ENCODE data around the gene ABCF3. TPM values are rescaled to one million over a fixed set of nuclear protein-coding genes. Genes with fewer than 3 reads are reported as not detected.
A peak's percentile ranks its signal among the peaks of the same experiment; 100 is the strongest.
"Not testable (repeated sequence)": the region's sequence is repeated elsewhere in the genome, so short reads cannot be mapped to it uniquely, and the experiment has no call there.

The ABCF3 gene
- total and polyA plus RNA-seq, 3 experiments from 2014 or later = 54.5 to 70.9 (median 70.8) TPM

DNA sequence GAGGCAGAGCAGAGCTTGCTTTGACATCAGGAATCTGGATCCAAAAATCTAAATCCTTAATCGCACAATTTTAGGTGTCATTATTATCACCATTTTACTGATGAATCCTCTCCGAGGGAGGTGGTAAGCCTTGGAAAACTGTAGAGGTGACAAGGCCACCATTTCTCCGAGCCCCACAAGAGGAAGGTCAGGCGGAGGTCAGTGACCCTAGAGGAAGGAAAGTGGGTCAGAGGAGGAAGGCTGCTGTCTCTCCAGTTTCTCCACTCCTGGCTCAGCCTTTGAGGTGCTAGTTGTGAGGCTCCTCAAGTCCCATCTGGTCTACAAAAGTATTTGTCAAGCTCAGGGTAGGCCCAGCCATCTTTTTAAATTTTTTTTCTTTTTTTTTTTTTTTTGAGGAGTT is 27.6 kb upstream of the ABCF3 start:
- peaks cover 17% of the 10 kb centered on the region for H3K4me1 ChIP-seq (ENCODE audit: insufficient read depth, low read length)
- ChIA-PET POLR2A (interaction anchor here (0.7 to 1.2 kb wide), 2 partner anchors 10 to 23 kb away, joined by 4 to 5 read pairs; partner anchors contain the start of gene EIF2B5), CTCF (interaction anchor here (0.9 to 1.3 kb wide), 3 partner anchors 23 to 91 kb away, joined by 3 read pairs; partner anchors contain the start of gene EIF2B5)
- Mint-ChIP-seq H3K36me3 (peaks cover 0 to 24% (median 5%) of the 10 kb centered on the region in 3 donors), H3K9me3 (no peaks in the 10 kb centered on the region), H3K27ac (peak overlapping the region in 1 of 8 donors; percentile 50), H3K27me3 (no peaks in the 10 kb centered on the region), H3K4me3 (peak overlapping the region in 1 of 7 donors; percentile 28), H3K4me1 (peaks cover 31 to 51% (median 40%) of the 10 kb centered on the region in 3 donors)
- no peaks in the 10 kb centered on the region for H3K27me3 ChIP-seq (ENCODE audit: insufficient read depth, low read length, poor library complexity, severe bottlenecking)
- no peak overlapping the region for H3K4me3 ChIP-seq (ENCODE audit: low read length)
- no peak overlapping the region for H3K27ac ChIP-seq (ENCODE audit: low read depth, low read length)
- no peaks in the 10 kb centered on the region for H3K36me3 ChIP-seq (ENCODE audit: insufficient read depth, low read length)
- H3K9me3 ChIP-seq (ENCODE audit: low read length) = no peaks in the 10 kb centered on the region
- no peak for DNase-seq

DNA sequence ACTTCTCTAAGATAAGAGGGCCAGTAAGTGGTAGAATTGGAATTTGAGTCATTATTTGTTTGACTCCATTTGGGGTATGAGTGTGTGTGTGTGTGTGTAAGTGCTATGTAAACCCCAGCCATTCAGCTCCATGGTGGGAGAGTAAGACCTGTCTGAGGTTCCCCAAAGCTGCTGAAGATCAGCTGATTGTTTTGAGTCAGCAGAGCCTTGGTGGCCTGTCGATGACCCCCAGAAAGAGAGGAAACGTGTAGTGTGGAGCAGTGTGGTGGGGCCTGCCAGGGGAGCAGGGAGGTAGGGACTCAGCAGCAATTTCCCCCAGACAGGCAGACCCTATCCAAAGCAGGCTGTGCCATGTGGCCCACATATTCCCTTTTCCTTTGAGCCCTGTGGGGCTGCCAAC is 25.5 kb upstream of the ABCF3 start:
- peaks cover 17% of the 10 kb centered on the region for H3K4me1 ChIP-seq (ENCODE audit: insufficient read depth, low read length)
- peaks cover 11% of the 10 kb centered on the region for H3K36me3 ChIP-seq (ENCODE audit: insufficient read depth, low read length)
- CTCF ChIA-PET = no interaction called here
- peak overlapping the region in 1 of 8 donors; percentile 52 for H3K27ac Mint-ChIP-seq
- DNase-seq = no peak
- H3K9me3 ChIP-seq (ENCODE audit: low read length) = no peaks in the 10 kb centered on the region
- peaks cover 0 to 43% (median 5%) of the 10 kb centered on the region in 3 donors for H3K36me3 Mint-ChIP-seq
- POLR2A ChIA-PET = no interaction called here
- no peaks in the 10 kb centered on the region for H3K27me3 ChIP-seq (ENCODE audit: insufficient read depth, low read length, poor library complexity, severe bottlenecking)
- no peaks in the 10 kb centered on the region for H3K9me3 Mint-ChIP-seq
- H3K27ac ChIP-seq (ENCODE audit: low read depth, low read length) = no peak overlapping the region
- peaks cover 34 to 49% (median 40%) of the 10 kb centered on the region in 3 donors for H3K4me1 Mint-ChIP-seq
- no peaks in the 10 kb centered on the region for H3K27me3 Mint-ChIP-seq
- H3K4me3 ChIP-seq (ENCODE audit: low read length) = no peak overlapping the region
- H3K4me3 Mint-ChIP-seq = peak overlapping the region in 1 of 7 donors; percentile 20

DNA sequence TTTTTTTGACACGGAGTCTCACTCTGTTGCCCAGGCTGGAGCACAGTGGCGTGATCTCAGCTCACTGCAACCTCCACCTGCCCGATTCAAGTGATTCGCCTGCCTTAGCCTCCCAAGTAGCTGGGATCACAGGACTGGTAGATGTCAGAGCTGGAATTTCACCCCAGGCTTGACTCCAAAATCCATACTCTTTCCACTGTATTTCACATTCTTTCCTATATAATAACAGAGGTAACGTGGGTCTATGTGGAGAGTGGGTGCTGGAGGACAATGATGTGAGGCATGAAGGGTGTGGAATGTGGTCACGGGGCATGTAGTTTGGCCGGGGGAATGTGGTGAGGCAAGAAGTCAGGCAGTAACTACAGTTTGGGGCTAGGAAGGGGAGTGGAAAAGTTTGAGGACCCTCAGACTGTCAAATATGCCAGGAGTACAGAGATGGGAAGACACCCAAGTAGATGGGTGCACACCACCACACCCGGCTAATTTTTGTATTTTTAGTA is 23.4 kb upstream of the ABCF3 start:
- H3K36me3 Mint-ChIP-seq = peaks cover 0 to 59% (median 5%) of the 10 kb centered on the region in 3 donors
- DNase-seq; H3K27ac ChIP-seq (ENCODE audit: low read depth, low read length); H3K4me3 ChIP-seq (ENCODE audit: low read length); POLR2A ChIA-PET; H3K27me3 Mint-ChIP-seq; CTCF ChIA-PET; H3K9me3 ChIP-seq (ENCODE audit: low read length); H3K4me1 ChIP-seq (ENCODE audit: insufficient read depth, low read length); H3K27me3 ChIP-seq (ENCODE audit: insufficient read depth, low read length, poor library complexity, severe bottlenecking); H3K27ac Mint-ChIP-seq; H3K9me3 Mint-ChIP-seq; H3K4me3 Mint-ChIP-seq: not testable (repeated sequence)
- H3K36me3 ChIP-seq (ENCODE audit: insufficient read depth, low read length) = peaks cover 24% of the 10 kb centered on the region
- peaks cover 17 to 29% (median 20%) of the 10 kb centered on the region in 3 donors for H3K4me1 Mint-ChIP-seq

DNA sequence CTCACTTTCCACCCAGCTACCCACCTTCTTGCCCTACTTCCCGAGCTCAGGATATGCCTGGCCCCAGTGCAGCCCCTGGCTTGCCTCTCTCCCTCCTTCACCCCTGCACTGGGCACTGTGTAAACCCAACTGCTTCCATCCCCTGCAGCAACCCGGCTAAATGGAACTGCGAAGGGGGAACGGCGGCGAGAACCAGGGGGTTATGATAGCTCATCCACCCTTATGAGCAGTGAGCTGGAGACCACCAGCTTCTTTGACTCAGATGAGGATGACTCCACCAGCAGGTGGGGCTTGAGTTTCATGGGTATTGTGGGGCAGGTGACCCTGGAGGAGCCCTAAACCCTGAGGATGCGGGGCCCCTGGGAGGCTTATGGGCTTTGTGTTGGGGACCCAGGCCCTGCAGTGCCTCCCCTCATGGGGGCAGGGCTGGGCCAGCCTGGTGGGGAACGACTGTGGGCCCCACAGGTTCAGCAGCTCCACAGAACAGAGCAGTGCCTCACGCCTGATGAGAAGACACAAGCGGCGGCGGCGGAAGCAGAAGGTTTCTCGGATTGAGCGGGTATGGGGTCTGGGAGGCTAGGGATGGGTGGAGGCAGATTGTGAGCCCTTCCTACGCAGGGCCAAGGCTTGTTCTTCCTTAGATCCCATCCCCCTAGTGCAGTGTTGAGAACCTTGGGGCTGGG is 21.2 kb upstream of the ABCF3 start:
- H3K4me3 ChIP-seq (ENCODE audit: low read length) = no peak overlapping the region
- no peaks in the 10 kb centered on the region for H3K9me3 Mint-ChIP-seq
- ChIA-PET POLR2A (no interaction called here), CTCF (interaction anchor here (1.5 kb wide), 1 partner anchor 9 kb away, joined by 4 read pairs; the partner anchor contains the start of gene DVL3)
- H3K4me1 ChIP-seq (ENCODE audit: insufficient read depth, low read length) = no peaks in the 10 kb centered on the region
- peaks cover 28% of the 10 kb centered on the region for H3K36me3 ChIP-seq (ENCODE audit: insufficient read depth, low read length)
- no peaks in the 10 kb centered on the region for H3K9me3 ChIP-seq (ENCODE audit: low read length)
- no peak for DNase-seq
- H3K36me3 Mint-ChIP-seq = peaks cover 0 to 72% (median 4%) of the 10 kb centered on the region in 3 donors
- peaks cover 11 to 16% (median 11%) of the 10 kb centered on the region in 3 donors for H3K4me1 Mint-ChIP-seq
- no peaks in the 10 kb centered on the region for H3K27me3 ChIP-seq (ENCODE audit: insufficient read depth, low read length, poor library complexity, severe bottlenecking)
- no peak overlapping the region for H3K27ac ChIP-seq (ENCODE audit: low read depth, low read length)
- no peaks in the 10 kb centered on the region for H3K27me3 Mint-ChIP-seq
- peak overlapping the region in 1 of 8 donors; percentile 63 for H3K27ac Mint-ChIP-seq
- no peak overlapping the region for H3K4me3 Mint-ChIP-seq

DNA sequence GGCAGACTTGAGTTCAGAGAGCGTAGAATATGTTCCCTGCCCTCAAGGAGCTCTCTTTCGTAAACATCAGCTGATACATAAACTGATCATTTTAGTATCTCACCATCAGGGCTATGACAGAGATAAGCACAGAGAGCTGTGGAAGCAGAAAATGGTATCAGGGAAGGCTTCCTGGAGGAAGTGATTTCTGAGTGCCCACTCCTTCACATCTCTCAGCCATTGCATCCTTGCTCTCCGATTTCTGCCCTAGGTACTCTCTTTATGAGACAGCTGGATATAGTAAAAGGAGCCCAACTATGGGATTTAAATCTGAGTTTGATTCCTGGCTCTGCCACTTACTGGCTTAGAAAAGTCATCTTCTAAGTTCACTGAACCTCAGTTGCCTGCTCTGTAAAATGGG is 20.5 kb upstream of the ABCF3 start:
- no peaks in the 10 kb centered on the region for H3K27me3 Mint-ChIP-seq
- Histone ChIP-seq H3K36me3 (ENCODE audit: insufficient read depth, low read length) (peaks cover 28% of the 10 kb centered on the region), H3K27me3 (ENCODE audit: insufficient read depth, low read length, poor library complexity, severe bottlenecking) (no peaks in the 10 kb centered on the region), H3K4me3 (ENCODE audit: low read length) (no peak overlapping the region), H3K9me3 (ENCODE audit: low read length) (no peaks in the 10 kb centered on the region), H3K4me1 (ENCODE audit: insufficient read depth, low read length) (no peaks in the 10 kb centered on the region), H3K27ac (ENCODE audit: low read depth, low read length) (no peak overlapping the region)
- peaks cover 0 to 72% (median 4%) of the 10 kb centered on the region in 3 donors for H3K36me3 Mint-ChIP-seq
- CTCF ChIA-PET = interaction anchor here (1.5 kb wide), 1 partner anchor 10 kb away, joined by 4 read pairs; the partner anchor contains the start of gene DVL3
- H3K9me3 Mint-ChIP-seq = no peaks in the 10 kb centered on the region
- H3K27ac Mint-ChIP-seq = no peak overlapping the region
- DNase-seq = no peak
- POLR2A ChIA-PET = no interaction called here
- H3K4me1 Mint-ChIP-seq = peaks cover 6 to 11% (median 9%) of the 10 kb centered on the region in 3 donors
- no peak overlapping the region for H3K4me3 Mint-ChIP-seq

DNA sequence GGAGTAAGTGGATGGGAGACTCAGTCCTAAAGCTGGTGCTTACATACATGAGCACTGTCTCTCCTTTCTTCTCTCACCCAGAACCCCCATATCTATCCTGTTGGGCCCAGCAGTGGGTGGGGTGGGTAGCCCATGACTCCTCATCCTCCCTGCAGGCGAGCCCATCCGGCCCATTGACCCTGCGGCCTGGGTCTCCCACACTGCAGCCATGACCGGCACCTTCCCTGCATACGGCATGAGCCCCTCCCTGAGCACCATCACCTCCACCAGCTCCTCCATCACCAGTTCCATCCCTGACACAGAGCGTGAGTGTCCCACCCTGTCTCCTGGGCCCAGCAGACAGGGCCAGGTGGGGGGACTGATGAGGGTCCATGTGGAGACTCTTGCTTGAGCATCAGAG is 19.3 kb upstream of the ABCF3 start:
- Mint-ChIP-seq H3K4me3 (no peak overlapping the region), H3K36me3 (peaks cover 0 to 80% (median under 1%) of the 10 kb centered on the region in 3 donors), H3K9me3 (no peaks in the 10 kb centered on the region), H3K27ac (no peak overlapping the region), H3K27me3 (no peaks in the 10 kb centered on the region), H3K4me1 (peaks cover 1 to 6% (median 4%) of the 10 kb centered on the region in 3 donors)
- no peak for DNase-seq
- H3K4me1 ChIP-seq (ENCODE audit: insufficient read depth, low read length) = no peaks in the 10 kb centered on the region
- peaks cover 28% of the 10 kb centered on the region for H3K36me3 ChIP-seq (ENCODE audit: insufficient read depth, low read length)
- no peak overlapping the region for H3K27ac ChIP-seq (ENCODE audit: low read depth, low read length)
- H3K9me3 ChIP-seq (ENCODE audit: low read length) = no peaks in the 10 kb centered on the region
- H3K27me3 ChIP-seq (ENCODE audit: insufficient read depth, low read length, poor library complexity, severe bottlenecking) = no peaks in the 10 kb centered on the region
- POLR2A ChIA-PET = no interaction called here
- H3K4me3 ChIP-seq (ENCODE audit: low read length) = no peak overlapping the region
- CTCF ChIA-PET = no interaction called here

DNA sequence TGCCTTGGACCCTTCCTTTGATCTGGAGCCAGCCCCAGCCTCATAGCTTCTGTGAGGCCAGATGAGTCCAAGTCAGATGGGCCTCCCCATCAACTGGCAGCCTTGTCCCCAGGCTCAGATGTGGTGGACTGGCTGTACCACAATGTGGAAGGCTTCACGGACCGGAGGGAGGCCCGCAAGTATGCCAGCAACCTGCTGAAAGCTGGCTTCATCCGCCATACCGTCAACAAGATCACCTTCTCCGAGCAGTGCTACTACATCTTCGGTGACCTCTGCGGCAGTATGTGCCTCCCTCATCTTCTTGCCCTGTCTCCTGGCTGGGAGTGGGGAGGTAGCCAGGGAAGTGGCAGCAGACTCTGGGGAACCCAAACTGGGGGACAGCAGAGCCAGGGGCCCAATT is 18.2 kb upstream of the ABCF3 start:
- Mint-ChIP-seq H3K4me1 (peaks cover 0 to 4% (median 2%) of the 10 kb centered on the region in 3 donors), H3K9me3 (no peaks in the 10 kb centered on the region), H3K4me3 (no peak overlapping the region), H3K36me3 (peaks cover 0 to 75% (median 0%) of the 10 kb centered on the region in 3 donors), H3K27ac (peak overlapping the region in 1 of 8 donors; percentile 22), H3K27me3 (no peaks in the 10 kb centered on the region)
- H3K4me1 ChIP-seq (ENCODE audit: insufficient read depth, low read length) = no peaks in the 10 kb centered on the region
- ChIA-PET CTCF (no interaction called here), POLR2A (no interaction called here)
- H3K4me3 ChIP-seq (ENCODE audit: low read length) = no peak overlapping the region
- no peak overlapping the region for H3K27ac ChIP-seq (ENCODE audit: low read depth, low read length)
- no peak for DNase-seq
- no peaks in the 10 kb centered on the region for H3K9me3 ChIP-seq (ENCODE audit: low read length)
- no peaks in the 10 kb centered on the region for H3K27me3 ChIP-seq (ENCODE audit: insufficient read depth, low read length, poor library complexity, severe bottlenecking)
- H3K36me3 ChIP-seq (ENCODE audit: insufficient read depth, low read length) = peaks cover 28% of the 10 kb centered on the region

DNA sequence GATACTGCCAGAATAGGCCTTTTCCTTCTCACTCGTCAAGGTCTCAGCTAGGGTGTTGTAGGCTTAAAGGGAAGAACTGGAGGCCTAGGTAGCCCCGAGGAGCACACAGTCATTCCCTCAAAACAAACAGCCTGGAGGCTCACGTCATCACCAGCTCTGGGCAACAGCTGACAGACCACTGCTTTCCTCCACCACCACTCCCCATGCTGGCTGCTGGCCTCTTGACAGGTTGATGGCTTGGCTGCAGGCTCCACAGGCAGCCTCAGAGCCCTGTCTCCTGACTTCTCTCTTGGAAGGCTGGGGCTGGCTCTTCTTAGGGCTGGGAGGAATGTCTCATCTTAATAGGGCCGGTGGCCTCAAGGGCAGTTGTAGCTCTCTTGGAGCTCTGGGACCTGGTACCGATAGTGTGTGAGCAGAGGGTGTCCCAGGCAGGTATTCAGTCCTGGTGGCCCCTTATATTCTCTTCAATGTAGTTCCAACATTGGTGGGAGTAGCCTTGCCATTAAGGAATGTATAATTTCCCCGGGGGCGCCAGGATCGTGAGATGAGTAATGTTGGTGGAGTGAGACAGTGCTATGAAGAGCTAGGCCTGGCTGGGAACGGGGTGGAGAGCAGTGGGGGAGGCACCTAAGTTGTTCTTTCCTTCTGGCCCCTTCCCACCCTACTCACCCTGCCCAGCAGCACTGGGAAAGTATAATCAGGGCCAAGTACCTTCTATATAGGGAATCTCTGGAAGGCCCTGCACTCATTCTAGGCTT is 17.5 kb upstream of the ABCF3 start:
- Histone ChIP-seq H3K36me3 (ENCODE audit: insufficient read depth, low read length) (peaks cover 28% of the 10 kb centered on the region), H3K4me1 (ENCODE audit: insufficient read depth, low read length) (no peaks in the 10 kb centered on the region), H3K27me3 (ENCODE audit: insufficient read depth, low read length, poor library complexity, severe bottlenecking) (no peaks in the 10 kb centered on the region), H3K27ac (ENCODE audit: low read depth, low read length) (no peak overlapping the region), H3K4me3 (ENCODE audit: low read length) (no peak overlapping the region), H3K9me3 (ENCODE audit: low read length) (no peaks in the 10 kb centered on the region)
- CTCF ChIA-PET = interaction anchor here (0.8 to 1.3 kb wide), 2 partner anchors 24 to 33 kb away, joined by 3 read pairs; partner anchors contain the start of gene EIF2B5
- POLR2A ChIA-PET = interaction anchor here (0.5 to 1.4 kb wide), 2 partner anchors 32 to 622 kb away, joined by 3 to 4 read pairs; no protein-coding TSS in a partner anchor
- H3K4me1 Mint-ChIP-seq = peaks cover 0 to 4% (median 2%) of the 10 kb centered on the region in 3 donors
- no peak overlapping the region for H3K4me3 Mint-ChIP-seq
- DNase-seq = no peak
- peaks cover 0 to 69% (median 0%) of the 10 kb centered on the region in 3 donors for H3K36me3 Mint-ChIP-seq
- no peaks in the 10 kb centered on the region for H3K27me3 Mint-ChIP-seq
- H3K9me3 Mint-ChIP-seq = no peaks in the 10 kb centered on the region
- peak overlapping the region in 1 of 8 donors; percentile 72 for H3K27ac Mint-ChIP-seq
